ENCODE results near the gene PNPLA2.

PNPLA2 gene

DNA sequence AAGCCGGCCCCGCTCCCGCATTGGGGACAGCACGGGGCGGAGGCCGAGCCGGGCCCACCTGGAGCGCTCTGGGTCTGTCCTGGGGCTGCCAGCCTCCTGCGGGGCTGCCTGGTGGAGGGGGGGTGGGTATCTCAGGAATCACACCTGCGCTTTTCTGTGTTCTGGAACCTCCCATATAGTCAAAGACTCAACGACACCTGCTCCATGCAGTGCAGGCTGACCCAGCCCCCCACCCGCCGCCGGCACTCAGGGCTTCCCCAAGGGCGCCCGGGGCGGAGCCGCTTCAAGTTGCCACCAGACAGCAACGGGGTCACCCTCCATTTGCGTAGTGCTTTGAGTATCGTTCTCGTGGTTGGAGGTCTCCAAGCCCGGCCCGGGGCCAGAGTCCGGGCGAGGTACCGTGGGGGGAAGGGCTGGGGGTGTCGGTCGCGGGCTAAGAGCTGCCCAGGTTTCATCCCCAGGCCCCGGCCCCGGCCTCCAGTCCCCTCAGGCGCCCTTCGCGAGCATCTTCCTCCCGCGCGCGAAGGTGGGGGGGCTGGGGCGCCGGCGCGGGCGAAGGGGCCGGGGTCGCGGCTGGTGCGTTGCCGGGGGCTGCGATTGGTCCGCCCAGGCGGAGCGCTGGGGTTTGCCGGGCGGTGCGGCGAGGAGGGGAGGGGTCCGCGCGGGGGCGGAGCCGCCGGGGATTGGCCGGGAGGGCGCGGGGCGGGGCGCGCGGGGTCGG, 30.6 kb downstream of the PNPLA2 start:
- no peak for TF ChIP-seq POLR2A (IDR thresholded peaks at IDR 0.05; ENCODE audit: low read depth, low read length)
- FAIRE-seq = no peak
- DNase-seq (ENCODE audit: insufficient read length, low spot score) = no peak

DNA sequence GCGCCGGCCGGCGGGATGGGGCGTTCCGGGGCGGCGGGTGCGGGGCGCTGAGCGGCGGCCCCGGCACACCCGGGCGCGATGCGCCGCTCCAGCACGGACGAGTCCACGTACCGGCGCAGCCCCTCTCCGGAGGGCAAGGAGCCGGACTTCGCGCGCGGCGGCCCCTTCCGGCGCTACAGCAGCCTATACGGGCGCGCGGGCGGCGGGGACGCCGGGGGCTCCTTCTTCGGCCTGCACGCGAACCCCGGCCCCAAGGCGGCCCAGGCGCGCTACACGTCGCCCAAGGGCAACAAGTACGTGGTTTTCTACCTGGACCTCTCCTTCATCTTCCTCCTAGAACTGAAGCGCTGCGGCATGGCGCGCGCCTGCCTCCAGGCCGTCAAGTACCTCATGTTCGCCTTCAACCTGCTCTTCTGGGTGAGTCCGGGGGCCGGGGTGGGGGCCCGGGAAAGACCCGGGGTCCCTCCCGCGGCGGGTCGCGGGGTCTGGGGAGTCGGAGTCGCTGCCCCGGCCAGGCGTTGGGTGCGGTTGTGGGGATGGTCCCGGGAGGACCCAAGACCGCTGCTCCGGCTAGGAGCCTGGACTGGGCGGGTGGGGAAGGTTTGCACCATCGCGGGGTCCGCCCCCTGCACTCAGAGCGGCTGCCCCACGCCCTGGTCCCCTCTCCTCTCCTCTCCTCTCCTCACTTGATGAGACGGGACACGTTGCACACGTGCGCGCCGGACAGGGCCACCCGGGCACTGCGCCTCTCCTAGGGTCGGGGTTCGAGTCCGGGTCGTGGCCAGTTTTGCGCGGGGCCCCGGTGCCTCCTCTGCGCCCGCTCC, 31.4 kb downstream of the PNPLA2 start:
- no peak for FAIRE-seq
- no peak for DNase-seq (ENCODE audit: insufficient read length, low spot score)
- TF ChIP-seq POLR2A (IDR thresholded peaks at IDR 0.05; ENCODE audit: low read depth, low read length) = no peak

DNA sequence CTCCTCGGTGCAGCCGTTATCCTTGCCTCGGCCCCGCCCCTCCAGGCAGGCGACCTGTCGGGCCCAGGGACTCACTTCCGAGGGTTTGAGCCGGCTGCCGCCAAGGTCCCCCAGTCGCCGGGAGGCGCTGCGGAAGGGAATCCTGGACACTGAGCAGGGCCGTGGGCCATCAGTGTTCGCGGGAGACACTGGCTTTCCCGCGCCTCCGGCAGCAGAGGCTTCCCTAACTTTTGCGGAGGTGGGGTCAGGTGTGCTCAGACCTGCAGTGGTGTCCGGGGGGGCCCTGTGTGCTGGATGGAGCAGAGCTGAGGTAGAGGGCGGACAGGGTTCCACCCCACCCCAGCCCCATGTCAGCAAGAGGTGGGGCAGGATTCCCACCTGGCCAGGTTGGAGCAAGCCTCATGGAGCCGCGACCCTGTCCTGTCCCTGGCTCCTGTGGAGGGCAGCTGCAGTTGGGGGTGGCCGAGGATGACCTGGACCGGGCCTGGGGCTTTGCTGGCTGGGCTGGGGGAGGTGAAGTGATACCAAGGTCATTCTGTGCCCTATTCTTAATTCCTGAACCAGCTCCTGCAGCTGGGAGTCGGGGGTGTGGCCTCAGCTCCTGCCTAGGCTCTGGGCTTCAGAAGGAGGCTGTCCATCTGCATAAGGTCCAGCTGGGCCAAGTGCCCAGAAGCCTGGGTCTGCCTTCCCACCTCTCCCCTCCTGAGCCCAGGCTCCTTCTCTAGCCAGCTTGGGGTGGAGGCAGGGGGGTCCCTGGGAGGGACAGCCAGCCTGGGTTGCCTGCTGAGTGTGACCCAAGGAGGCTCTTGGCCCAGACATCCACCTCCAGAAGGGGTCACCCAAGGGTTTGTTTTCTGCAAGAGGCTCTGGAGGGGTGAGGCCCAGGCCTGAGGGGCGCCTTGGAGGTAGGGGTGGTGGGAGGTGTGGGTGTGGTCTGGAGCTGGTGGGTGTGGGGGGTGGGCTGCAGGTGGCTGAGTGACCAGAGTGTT, 32.4 kb downstream of the PNPLA2 start:
- no peak for TF ChIP-seq POLR2A (IDR thresholded peaks at IDR 0.05; ENCODE audit: low read depth, low read length)
- DNase-seq (ENCODE audit: insufficient read length, low spot score) (peak; percentile 73), FAIRE-seq (no peak)

DNA sequence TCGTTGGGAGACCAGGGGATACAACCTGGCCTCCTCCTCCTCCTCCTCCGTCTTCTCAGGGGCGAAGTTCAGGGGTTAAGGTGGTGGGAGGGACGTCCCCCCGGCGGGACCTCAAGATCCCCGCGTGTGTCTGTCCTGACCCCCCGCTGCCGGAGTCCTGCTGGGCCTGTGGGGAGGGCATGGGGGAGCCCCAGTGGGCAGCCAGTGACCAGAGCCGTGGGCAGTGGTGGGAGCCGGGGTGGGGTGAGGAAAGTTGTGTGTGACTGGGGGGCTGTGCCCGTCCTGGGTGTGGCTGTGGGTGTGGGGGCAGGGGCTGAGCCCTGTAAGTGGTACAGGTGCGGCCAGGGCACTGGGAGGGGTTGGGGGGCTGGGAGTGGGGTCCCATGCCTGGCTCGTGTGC, 34.0 kb downstream of the PNPLA2 start:
- no peak for TF ChIP-seq POLR2A (IDR thresholded peaks at IDR 0.05; ENCODE audit: low read depth, low read length)
- DNase-seq (ENCODE audit: insufficient read length, low spot score) = no peak
- no peak for FAIRE-seq

DNA sequence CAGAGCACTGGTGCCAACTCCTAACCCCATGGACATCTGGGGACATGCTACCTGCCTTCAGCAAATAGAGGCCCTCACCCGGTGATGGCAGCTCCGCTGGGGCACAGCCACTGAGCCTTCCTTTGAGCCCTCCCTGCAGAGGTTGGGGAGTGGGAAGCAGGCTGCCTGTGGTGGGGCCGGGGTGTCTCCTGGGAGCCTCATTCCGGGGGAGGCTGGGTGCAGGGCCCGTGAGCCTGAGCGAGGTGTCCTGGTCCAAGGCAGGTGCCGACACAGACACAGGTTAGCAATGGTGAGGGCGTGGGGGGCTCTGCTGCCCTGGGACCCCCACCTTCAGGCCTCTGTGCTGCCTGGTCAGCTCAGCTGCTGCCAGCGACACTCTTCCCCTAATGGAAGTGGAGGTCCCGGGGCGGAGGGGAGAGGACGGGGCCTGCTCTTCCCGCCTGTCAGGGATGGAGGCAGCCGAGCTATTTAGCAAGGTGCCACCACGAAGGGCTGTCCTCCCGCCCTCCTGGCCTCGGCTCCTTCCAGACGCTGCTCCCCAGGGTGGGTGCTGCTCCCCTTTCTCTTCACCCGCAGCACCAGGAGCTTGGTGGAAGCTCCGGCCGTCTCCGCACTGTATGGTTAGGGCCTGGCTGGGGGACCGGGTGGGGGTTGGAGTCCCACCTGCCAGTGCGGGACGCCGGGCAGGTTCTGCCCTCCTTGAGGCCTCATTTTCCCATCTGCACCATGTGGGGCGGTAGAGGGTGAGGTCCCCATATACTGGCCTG, 35.2 kb downstream of the PNPLA2 start:
- TF ChIP-seq POLR2A (IDR thresholded peaks at IDR 0.05; ENCODE audit: low read depth, low read length) = no peak

DNA sequence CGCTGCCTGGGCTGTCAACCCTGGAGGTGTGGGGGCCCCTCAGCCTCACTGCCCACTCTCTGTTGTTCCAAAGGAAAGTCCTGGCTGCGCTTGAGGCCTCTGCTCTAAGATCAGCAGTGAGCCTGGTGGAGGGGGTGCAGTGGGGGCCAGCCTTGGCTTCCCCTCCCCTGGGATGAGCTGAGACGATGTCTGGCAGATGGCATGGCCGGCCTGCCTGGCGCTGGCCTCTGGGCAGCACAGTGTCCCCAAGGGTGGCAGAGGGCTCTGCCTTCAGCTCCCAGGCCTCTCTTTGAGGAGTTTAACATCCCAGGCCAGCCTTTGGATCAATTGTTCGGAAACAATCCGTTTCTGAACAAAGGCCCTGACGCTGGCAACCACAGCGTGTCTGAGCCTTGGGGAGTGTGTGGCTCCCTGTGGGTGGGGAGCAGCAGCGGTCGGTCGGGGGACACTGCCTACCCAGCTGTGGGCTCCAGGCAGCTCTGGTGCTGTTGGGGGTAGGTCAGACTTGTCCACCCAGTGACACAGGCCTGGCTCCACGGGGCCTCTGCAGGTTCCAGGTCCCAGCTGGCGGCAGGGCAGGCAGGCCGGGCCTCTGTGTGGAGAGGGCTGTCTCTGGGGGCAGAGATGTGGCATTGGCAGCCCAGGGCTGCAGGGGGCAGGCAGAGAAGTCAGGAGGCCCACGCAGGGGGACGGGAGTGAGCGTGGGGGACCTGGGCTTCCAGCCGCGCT, 36.1 kb downstream of the PNPLA2 start:
- DNase-seq (ENCODE audit: insufficient read length, low spot score) = no peak
- TF ChIP-seq POLR2A (IDR thresholded peaks at IDR 0.05; ENCODE audit: low read depth, low read length) = no peak
- FAIRE-seq = no peak

More for the DNA sequence above, 35.2 kb downstream of the PNPLA2 start:
- no peak for FAIRE-seq
- DNase-seq (ENCODE audit: insufficient read length, low spot score) = no peak

DNA sequence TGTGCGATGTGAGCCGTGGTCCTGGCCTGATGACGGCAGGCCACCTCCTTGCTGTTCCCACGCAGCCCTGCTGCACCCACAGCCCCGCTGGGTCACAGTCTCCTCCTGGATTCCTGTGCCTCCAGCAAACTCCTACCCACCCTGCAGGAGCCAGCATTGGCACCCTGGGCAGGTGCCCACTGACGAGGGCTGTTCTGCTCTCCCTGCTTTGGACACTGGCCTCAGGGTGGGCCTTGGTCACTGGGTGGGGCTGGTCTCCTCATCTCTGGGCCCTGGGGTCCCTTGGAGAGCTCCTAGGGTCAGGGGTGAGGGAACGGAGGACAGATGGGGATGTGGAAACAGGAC, 36.6 kb downstream of the PNPLA2 start:
- FAIRE-seq (no peak), DNase-seq (ENCODE audit: insufficient read length, low spot score) (no peak)
- TF ChIP-seq POLR2A (IDR thresholded peaks at IDR 0.05; ENCODE audit: low read depth, low read length) = no peak

DNA sequence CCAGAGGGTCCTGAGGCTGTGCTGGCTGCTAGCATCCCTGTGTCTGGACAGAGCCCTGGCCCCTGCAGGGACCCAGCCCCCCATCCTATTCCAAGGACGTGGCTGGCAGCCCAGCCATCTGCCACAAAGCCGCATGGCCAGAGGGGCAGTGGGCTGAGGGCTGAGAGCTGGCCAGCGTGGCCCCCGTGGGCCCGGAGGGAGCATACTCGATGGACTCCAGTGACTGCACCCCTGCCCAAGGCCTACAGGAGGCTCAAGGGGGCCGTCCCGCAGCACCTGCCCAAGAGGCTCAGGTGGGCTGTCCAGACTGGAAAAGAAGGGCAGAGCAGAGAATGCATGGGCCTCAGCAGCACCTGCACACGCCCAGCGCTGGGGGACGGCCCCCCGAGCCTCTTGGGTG, 37.1 kb downstream of the PNPLA2 start:
- DNase-seq (ENCODE audit: insufficient read length, low spot score) = no peak

DNA sequence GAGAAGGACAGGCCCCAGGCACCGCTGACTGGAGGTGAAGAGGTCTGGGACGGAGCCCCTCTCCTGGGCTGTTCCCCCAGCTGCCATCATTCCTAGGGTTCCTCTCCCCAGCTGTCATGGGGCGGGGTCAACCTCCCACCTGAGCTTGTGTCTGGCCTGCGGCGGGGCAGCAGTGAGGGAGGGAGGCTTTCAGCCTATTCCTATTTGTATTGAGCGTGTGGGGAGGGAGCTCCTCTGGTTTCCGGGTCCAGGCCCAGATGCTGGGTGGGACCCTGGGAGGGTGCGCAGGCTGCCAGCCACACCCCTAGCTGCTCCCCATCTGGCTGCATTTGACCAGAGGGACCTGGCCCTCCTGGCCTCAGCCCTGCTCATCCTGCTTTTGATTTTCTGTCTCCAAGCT, 37.7 kb downstream of the PNPLA2 start:
- FAIRE-seq (no peak), DNase-seq (ENCODE audit: insufficient read length, low spot score) (no peak)
- TF ChIP-seq POLR2A (IDR thresholded peaks at IDR 0.05; ENCODE audit: low read depth, low read length) = no peak

More for the DNA sequence above, 37.1 kb downstream of the PNPLA2 start:
- FAIRE-seq = no peak
- no peak for TF ChIP-seq POLR2A (IDR thresholded peaks at IDR 0.05; ENCODE audit: low read depth, low read length)

DNA sequence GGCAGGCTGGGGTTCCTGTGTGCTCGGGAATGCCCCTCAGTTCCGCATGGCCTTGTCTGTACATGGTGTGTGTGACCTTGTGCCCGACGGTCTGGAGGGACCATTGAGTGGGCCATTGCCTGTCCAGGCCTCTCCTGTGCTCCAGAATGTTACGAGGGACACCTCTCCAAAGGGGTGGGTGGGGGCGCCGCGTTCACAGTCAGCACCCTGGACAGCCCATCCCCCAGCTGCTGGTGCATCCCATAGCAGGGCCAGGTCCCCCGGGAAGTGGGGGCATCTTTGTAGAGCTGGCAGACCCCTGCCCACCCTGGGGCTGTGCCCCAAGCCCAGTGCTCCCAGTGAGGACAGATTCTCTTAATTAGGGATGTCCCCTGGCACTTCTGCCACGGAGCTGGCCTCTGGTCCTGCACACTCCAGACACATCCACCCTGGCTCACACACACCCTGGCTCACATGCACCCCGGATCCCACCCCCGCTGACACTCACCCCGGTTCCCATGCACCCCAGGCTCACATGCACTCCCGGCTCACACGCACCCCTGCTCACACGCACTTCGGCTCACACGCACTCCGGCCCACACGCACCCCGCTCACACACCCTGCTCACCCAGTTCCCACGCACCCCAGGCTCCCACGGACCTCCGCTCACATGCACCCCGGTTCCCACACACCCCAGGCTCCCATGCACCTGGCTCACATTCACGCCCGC, 39.5 kb downstream of the PNPLA2 start:
- DNase-seq (ENCODE audit: insufficient read length, low spot score) = no peak
- no peak for FAIRE-seq
- no peak for TF ChIP-seq POLR2A (IDR thresholded peaks at IDR 0.05; ENCODE audit: low read depth, low read length)

DNA sequence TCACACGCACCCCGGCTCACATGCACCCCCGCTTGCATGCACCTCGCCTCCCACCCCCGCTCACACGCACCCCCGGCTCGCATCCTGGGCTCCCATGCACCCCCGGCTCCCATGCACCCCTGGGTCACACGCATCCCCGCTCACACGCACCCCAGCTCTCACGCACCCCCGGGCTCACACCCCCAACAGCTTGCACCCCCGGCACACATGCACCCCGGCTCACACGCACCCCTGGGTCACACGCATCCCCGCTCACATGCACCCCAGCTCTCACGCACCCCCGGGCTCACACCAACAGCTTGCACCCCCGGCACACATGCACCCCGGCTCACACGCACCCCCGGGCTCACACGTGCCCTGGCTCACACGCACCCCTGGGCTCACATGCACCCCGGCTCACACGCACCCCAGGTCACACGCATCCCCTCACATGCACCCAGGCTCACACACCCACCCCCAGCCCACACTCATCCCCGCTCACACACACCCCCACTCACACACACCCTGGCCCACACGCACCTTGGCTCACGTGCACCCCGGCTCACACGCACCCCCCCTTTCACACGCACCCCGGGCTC, 40.1 kb downstream of the PNPLA2 start:
- FAIRE-seq (no peak), DNase-seq (ENCODE audit: insufficient read length, low spot score) (no peak)
- TF ChIP-seq POLR2A (IDR thresholded peaks at IDR 0.05; ENCODE audit: low read depth, low read length) = no peak
